GM12878 (cell line): Measurements from ENCODE around the gene SPATA6.

ENCODE experiments used
- ATF2 ChIP-seq: IDR thresholded peaks from 2 replicates; pipeline ENCODE4 v1.6.1; 2012; ENCODE audit warnings: low read length, inconsistent platforms
- BRCA1 ChIP-seq: IDR thresholded peaks from 2 replicates; pipeline ENCODE4 v1.6.1; 2011; ENCODE audit warnings: low read depth, low read length, improper control_type of control experiment
- CHD4 ChIP-seq: fragments of 200-600 bp; sonication (generic); IDR thresholded peaks from 2 replicates; pipeline ENCODE4 v1.6.1; 2016; ENCODE audit warnings: mild to moderate bottlenecking
- CTCF ChIP-seq, 3 experiments: IDR thresholded peaks in 2 of 3; conservative IDR thresholded peaks in 1 of 3; 2 replicates each; pipeline ENCODE4 v1.5.1; 2011; ENCODE audit warnings: low read depth in 3 of 3, low read length in 3 of 3, mild to moderate bottlenecking in 3 of 3, control low read depth in 2 of 3, moderate library complexity in 2 of 3, inconsistent platforms in 1 of 3, mixed read lengths in 1 of 3; ENCODE audit not compliant: control insufficient read depth in 2 of 3, insufficient read depth in 1 of 3; ENCODE audit errors: extremely low read depth in 1 of 3
- JUND ChIP-seq: IDR thresholded peaks from 2 replicates; pipeline ENCODE4 v1.6.1; 2012; ENCODE audit warnings: low read depth, mild to moderate bottlenecking, low read length, improper control_type of control experiment, moderate library complexity
- MTA2 ChIP-seq: fragments of 450-650 bp; IDR thresholded peaks from 2 replicates; pipeline ENCODE4 v1.6.1; 2016; ENCODE audit warnings: low read depth, mild to moderate bottlenecking, moderate library complexity
- MYC ChIP-seq: IDR thresholded peaks from 2 replicates; pipeline ENCODE4 v1.6.1; 2011; ENCODE audit warnings: mild to moderate bottlenecking, low read length, moderate library complexity, inconsistent platforms; ENCODE audit not compliant: insufficient read depth, insufficient replicate concordance, insufficient read length, severe bottlenecking
- POLR2A ChIP-seq: IDR thresholded peaks from 2 replicates; pipeline ENCODE4 v1.6.1; 2011; ENCODE audit warnings: low read depth, mild to moderate bottlenecking, low read length
- POLR2AphosphoS5 ChIP-seq: IDR thresholded peaks from 2 replicates; pipeline ENCODE4 v1.6.1; 2011; ENCODE audit warnings: mild to moderate bottlenecking, low read length, inconsistent platforms
- ZNF274 ChIP-seq: IDR thresholded peaks from one replicate; pipeline ENCODE4 v1.8.0; 2011; ENCODE audit not compliant: insufficient read length, insufficient read depth

GRCh38 chr1:48362901-48363300 lies 109.1 kb downstream of the SPATA6 start:
- TF ChIP-seq POLR2A (no peak), MYC (no peak), MTA2 (no peak), BRCA1 (no peak), ATF2 (no peak), JUND (no peak), CTCF (IDR thresholded peaks at IDR 0.05 in 2 of 3, conservative IDR thresholded peaks at IDR 0.05 in 1 of 3; ENCODE audit: control insufficient read depth in 2 of 3, extremely low read depth in 1 of 3, insufficient read depth in 1 of 3, low read depth in 3 of 3, low read length in 3 of 3) (no peak), ZNF274 (no peak), CHD4 (no peak), POLR2AphosphoS5 (no peak)
